B cell (primary cell): ENCODE data around the gene RBMS3. TPM values are rescaled to one million over a fixed set of nuclear protein-coding genes. Genes with fewer than 3 reads are reported as not detected.

ENCODE experiments used
- ATAC-seq: fragments of 200-7000 bp; cut with Tn5 transposase; one replicate; pipeline ENCODE4 v1.10.0; 2021; ENCODE audit warnings: low read depth, mild to moderate bottlenecking, moderate number of reproducible peaks, moderate library complexity
- CTCF ChIA-PET: fragments of 350-600 bp; sonication (Branson Sonifier 250); formaldehyde crosslinking; loops from one replicate; lab custom pipeline; 2021; ENCODE audit warnings: antibody characterized with exemption, inconsistent platforms; lab: Charles Lee
- POLR2A ChIA-PET: fragments of 350-600 bp; sonication (Branson Sonifier 250); formaldehyde crosslinking; loops from one replicate; lab custom pipeline; 2021; ENCODE audit warnings: antibody characterized with exemption; lab: Charles Lee
- DNase-seq: peaks from one replicate; pipeline ENCODE4 v3.0.0; 2013
- H2AFZ ChIP-seq: 2 replicates; pipeline ENCODE4 v1.6.1; 2012; ENCODE audit warnings: mild to moderate bottlenecking, low read depth, low read length; ENCODE audit not compliant: insufficient read depth, poor library complexity, severe bottlenecking
- H3K27ac ChIP-seq, 2 donors: 1 replicate in 1 of 2; 2 replicates in 1 of 2; pipeline ENCODE4 v1.5.1; 2012 to 2013; ENCODE audit warnings: low read length in 2 of 2, mild to moderate bottlenecking in 2 of 2, moderate library complexity in 1 of 2
- H3K27me3 ChIP-seq, 4 experiments: fragments of 200-600 bp in 1 of 4; sonication (generic) in 1 of 4; replicated peaks in 1 of 4; 1 replicate in 2 of 4; 2 replicates in 2 of 4; pipeline versions ENCODE4 v1.6.1 to v1.7.0; 2013 to 2016; ENCODE audit warnings: low read length in 3 of 4, mild to moderate bottlenecking in 2 of 4, mixed read lengths in 1 of 4, moderate library complexity in 1 of 4; ENCODE audit not compliant: insufficient read depth in 4 of 4, control insufficient read depth in 3 of 4; ENCODE audit errors: control extremely low read depth in 1 of 4
- H3K36me3 ChIP-seq, 2 experiments: replicated peaks in 1 of 2; 1 replicate in 1 of 2; 2 replicates in 1 of 2; pipeline versions ENCODE4 v1.6.1 to v1.7.1; 2013; ENCODE audit warnings: low read length in 1 of 2; ENCODE audit not compliant: insufficient read depth in 2 of 2, control insufficient read depth in 1 of 2; ENCODE audit errors: control extremely low read depth in 1 of 2, extremely low read depth in 1 of 2
- H3K4me1 ChIP-seq, 2 donors: fragments of 200-600 bp in 1 of 2; sonication (generic) in 1 of 2; 1 replicate in 1 of 2; 2 replicates in 1 of 2; pipeline versions ENCODE4 v1.5.1 to v1.6.1; 2013 to 2017; ENCODE audit warnings: low read length in 2 of 2; ENCODE audit not compliant: control insufficient read depth in 2 of 2, insufficient read depth in 2 of 2
- H3K4me2 ChIP-seq: replicated peaks from 2 replicates; pipeline ENCODE3; 2012; ENCODE audit warnings: mild to moderate bottlenecking, low read depth, low read length; ENCODE audit not compliant: poor library complexity, severe bottlenecking
- H3K4me3 ChIP-seq, 5 experiments: fragments of 200-600 bp in 1 of 5; sonication (generic) in 1 of 5; 1 replicate in 3 of 5; 2 replicates in 2 of 5; pipeline versions ENCODE4 v1.5.1 to v1.7.0; 2011 to 2016; ENCODE audit warnings: low read length in 4 of 5, mild to moderate bottlenecking in 4 of 5, low read depth in 2 of 5, control low read depth in 1 of 5, moderate library complexity in 1 of 5; ENCODE audit not compliant: insufficient read depth in 1 of 5; ENCODE audit errors: control extremely low read depth in 1 of 5, extremely low read depth in 1 of 5
- H3K79me2 ChIP-seq: fragments of 200-600 bp; sonication (generic); one replicate; pipeline ENCODE4 v1.6.0; 2016; ENCODE audit warnings: low read length; ENCODE audit not compliant: control insufficient read depth, insufficient read depth
- H3K9ac ChIP-seq: fragments of 200-600 bp; sonication (generic); 2 replicates; pipeline ENCODE4 v1.6.1; 2017; ENCODE audit warnings: mild to moderate bottlenecking, low read length, moderate library complexity
- H3K9me3 ChIP-seq, 3 donors: one replicate each; pipeline versions ENCODE4 v1.6.1 to v1.7.1; 2013; ENCODE audit warnings: low read length in 2 of 3; ENCODE audit not compliant: control insufficient read depth in 2 of 3, insufficient read depth in 1 of 3; ENCODE audit errors: control extremely low read depth in 1 of 3
- H4K20me1 ChIP-seq: 2 replicates; pipeline ENCODE4 v1.6.0; 2012; ENCODE audit warnings: mild to moderate bottlenecking, low read length; ENCODE audit not compliant: insufficient read depth, control insufficient read depth, poor library complexity, severe bottlenecking
- H3K27ac Mint-ChIP-seq: one replicate; pipeline ENCODE4 v1.8.0; 2021; ENCODE audit warnings: mixed read lengths
- H3K27me3 Mint-ChIP-seq: one replicate; pipeline ENCODE4 v1.8.0; 2021; ENCODE audit warnings: mixed read lengths
- H3K4me1 Mint-ChIP-seq: one replicate; pipeline ENCODE4 v1.8.0; 2021; ENCODE audit warnings: mixed read lengths
- H3K4me3 Mint-ChIP-seq: one replicate; pipeline ENCODE4 v1.8.0; 2021; ENCODE audit warnings: mixed read lengths
- H3K9me3 Mint-ChIP-seq: one replicate; pipeline ENCODE4 v1.8.0; 2022; ENCODE audit warnings: mixed read lengths; ENCODE audit not compliant: insufficient read depth
- CTCF ChIP-seq: fragments of 200-600 bp; IDR thresholded peaks from one replicate; pipeline ENCODE4 v1.8.0; 2022; ENCODE audit warnings: antibody characterized with exemption, mild to moderate bottlenecking
- EZH2 ChIP-seq: IDR thresholded peaks from 2 replicates; pipeline ENCODE4 v1.6.1; 2012; ENCODE audit warnings: borderline replicate concordance, low read depth, mild to moderate bottlenecking, moderate library complexity, low read length; ENCODE audit not compliant: insufficient read depth, poor library complexity, severe bottlenecking
- WGBS: methylation state at CpG from one replicate; pipeline ENCODE4 v1.1.5; 2013; ENCODE audit warnings: missing lambda C conversion rate; ENCODE audit not compliant: insufficient coverage; 5-methylcytosine and 5-hydroxymethylcytosine counted together
- intact Hi-C: fragments of 100-400 bp; cut with micrococcal nuclease; formaldehyde crosslinking; loops from one replicate; pipeline ENCODE4 v1.10.0; 2022
- polyA plus RNA-seq: library from polyadenylated mRNA; depleted of rRNA; stranded (reverse); fragments of >200 nt; gene quantifications from 2 replicates; pipeline ENCODE4 v1.2.3, GENCODE V29; 2012
- total RNA-seq, 2 donors: library from RNA; stranded (reverse); fragments of 120-200 nt in 1 of 2; gene quantifications; 1 replicate in 1 of 2; 2 replicates in 1 of 2; pipeline versions ENCODE4 v1.2.3 to v1.2.4, GENCODE V29; 2013 to 2022

Gene RBMS3
- total and polyA plus RNA-seq, 2 donors (not counting 1 experiment from before 2014, with no cell fraction given): not detected

- no peak overlapping the region for H3K9ac ChIP-seq
- H2AFZ ChIP-seq: no peak overlapping the region
Observed at GRCh38 chr3:29695643-29696198, 414.9 kb downstream of the RBMS3 start.

GRCh38 chr3:29696311-29696710 is 415.4 kb downstream of the RBMS3 start:
- no peak for DNase-seq
- ChIA-PET POLR2A (no interaction called here), CTCF (no interaction called here)
- TF ChIP-seq CTCF (no peak), EZH2 (no peak)
- no peaks in the 10 kb centered on the region for H3K9me3 Mint-ChIP-seq
- Histone ChIP-seq H3K4me3 (no peak overlapping the region), H3K4me1 (no peaks in the 10 kb centered on the region), H3K9me3 (peaks cover 0 to 5% (median 0%) of the 10 kb centered on the region in 3 donors), H3K36me3 (no peaks in the 10 kb centered on the region), H3K9ac (no peak overlapping the region), H3K27ac (no peak overlapping the region), H3K27me3 (no peaks in the 10 kb centered on the region), H4K20me1 (no peaks in the 10 kb centered on the region), H3K4me2 (no peak overlapping the region), H2AFZ (no peak overlapping the region), H3K79me2 (no peaks in the 10 kb centered on the region)
- intact Hi-C loops: no loop called here
- no peak overlapping the region for H3K4me3 Mint-ChIP-seq
- no CpG with 5 or more reads among the region's 2 CpGs for WGBS
- ATAC-seq: no peak
- no peaks in the 10 kb centered on the region for H3K4me1 Mint-ChIP-seq
- no peaks in the 10 kb centered on the region for H3K27me3 Mint-ChIP-seq
- no peak overlapping the region for H3K27ac Mint-ChIP-seq

More at GRCh38 chr3:29695643-29696198, 414.9 kb downstream of the RBMS3 start:
- CTCF ChIA-PET: no interaction called here
- intact Hi-C loops: no loop called here
- Histone ChIP-seq H3K27me3 (no peaks in the 10 kb centered on the region), H3K27ac (no peak overlapping the region), H3K4me3 (no peak overlapping the region), H4K20me1 (no peaks in the 10 kb centered on the region), H3K36me3 (no peaks in the 10 kb centered on the region), H3K79me2 (no peaks in the 10 kb centered on the region), H3K9me3 (no peaks in the 10 kb centered on the region), H3K4me2 (no peak overlapping the region), H3K4me1 (no peaks in the 10 kb centered on the region)
- Mint-ChIP-seq H3K4me3 (no peak overlapping the region), H3K9me3 (no peaks in the 10 kb centered on the region), H3K27me3 (no peaks in the 10 kb centered on the region), H3K27ac (no peak overlapping the region), H3K4me1 (no peaks in the 10 kb centered on the region)
- no CpG with 5 or more reads among the region's 3 CpGs for WGBS
- TF ChIP-seq EZH2: no peak
- TF ChIP-seq CTCF: no peak
- DNase-seq (no peak), ATAC-seq (no peak)
- POLR2A ChIA-PET: no interaction called here
